HG02973 (cell line): ENCODE measurements around the gene RABGGTA.

Source experiments
- ATAC-seq: cut with Tn5 transposase; IDR thresholded peaks from one replicate; pipeline ENCODE4 v1.9.1; 2021; ENCODE audit warnings: moderate library complexity; ENCODE audit not compliant: unreplicated experiment

RABGGTA gene

GRCh38 chr14:24261969-24262327 is 9.4 kb downstream of the RABGGTA start:
- ATAC-seq, result no peak

GRCh38 chr14:24261256-24261968 is 10.0 kb downstream of the RABGGTA start:
- ATAC-seq, result no peak

DNA sequence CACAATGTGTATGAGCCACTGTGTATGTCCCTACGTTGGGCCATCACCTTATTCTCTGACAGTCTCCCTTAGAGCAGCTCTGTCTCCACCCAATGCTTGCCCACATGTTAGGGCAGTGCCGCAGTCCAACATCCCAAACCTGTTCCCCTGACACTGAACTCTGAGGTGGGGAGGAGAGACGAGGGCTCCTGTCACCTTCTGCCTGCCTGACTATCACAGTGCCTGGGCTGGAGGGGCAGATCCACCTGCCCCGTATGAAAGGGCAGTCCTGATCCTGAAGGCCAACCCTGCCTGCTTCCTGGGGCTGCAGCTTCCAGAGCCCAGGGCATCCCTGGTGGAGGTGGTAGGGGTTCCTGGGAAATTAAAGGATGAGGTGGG is 10.6 kb downstream of the RABGGTA start:
- ATAC-seq, result no peak

GRCh38 chr14:24260026-24260779 is 11.2 kb downstream of the RABGGTA start:
- no peak for ATAC-seq

- no peak for ATAC-seq
These were observed 11.9 kb downstream of the RABGGTA start for GRCh38 chr14:24259282-24260025.

GRCh38 chr14:24258548-24259265 is 12.7 kb downstream of the RABGGTA start:
- ATAC-seq, result no peak

- no peak for ATAC-seq
These were observed 13.3 kb downstream of the RABGGTA start for GRCh38 chr14:24258119-24258518.

GRCh38 chr14:24256960-24257359 is 14.4 kb downstream of the RABGGTA start:
- no peak for ATAC-seq

GRCh38 chr14:24255931-24256711 is 15.3 kb downstream of the RABGGTA start:
- no peak for ATAC-seq

DNA sequence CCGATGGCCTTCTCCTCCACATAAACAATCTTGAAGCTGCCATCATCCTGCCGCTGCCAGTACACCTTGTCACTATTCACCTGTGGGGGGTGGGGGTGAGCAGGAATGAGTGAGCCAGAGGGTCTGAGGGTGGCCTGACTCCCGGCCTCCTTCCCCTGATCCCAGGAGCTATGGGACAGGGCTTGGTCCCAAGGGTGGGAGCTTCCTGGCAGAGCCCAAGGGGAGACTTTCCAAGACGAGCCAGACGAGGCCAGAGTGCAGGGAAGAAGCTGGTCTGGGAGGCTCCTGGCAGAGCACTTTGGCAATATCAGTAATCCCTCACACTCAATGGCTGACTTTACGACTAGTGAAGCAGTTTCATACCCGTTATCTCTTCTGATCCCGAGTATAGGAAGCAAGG is 16.0 kb downstream of the RABGGTA start:
- ATAC-seq, result no peak

GRCh38 chr14:24254630-24255392 is 16.6 kb downstream of the RABGGTA start:
- no peak for ATAC-seq

DNA sequence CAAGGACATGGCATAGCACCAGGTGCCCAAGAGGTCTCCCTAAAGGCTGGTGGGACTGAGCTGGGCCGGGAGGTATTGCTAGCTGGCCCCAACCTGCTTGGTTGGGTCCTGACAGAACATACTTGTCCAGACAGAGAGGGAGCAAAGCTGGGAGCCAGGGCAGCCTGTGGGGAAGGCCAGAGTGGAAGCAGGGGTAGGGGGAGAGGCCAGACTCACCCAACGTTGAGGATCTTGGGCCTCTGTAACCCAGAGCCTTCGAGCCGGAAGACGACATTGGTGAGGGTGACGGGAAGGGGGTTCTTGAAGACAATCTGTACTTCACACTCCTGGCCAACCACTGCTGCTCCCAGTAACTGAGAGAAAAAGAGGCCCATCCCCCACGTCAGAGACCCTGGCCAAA is 17.5 kb downstream of the RABGGTA start:
- ATAC-seq, result no peak

- ATAC-seq, result no peak
These were observed 18.9 kb downstream of the RABGGTA start for GRCh38 chr14:24252289-24253124.

DNA sequence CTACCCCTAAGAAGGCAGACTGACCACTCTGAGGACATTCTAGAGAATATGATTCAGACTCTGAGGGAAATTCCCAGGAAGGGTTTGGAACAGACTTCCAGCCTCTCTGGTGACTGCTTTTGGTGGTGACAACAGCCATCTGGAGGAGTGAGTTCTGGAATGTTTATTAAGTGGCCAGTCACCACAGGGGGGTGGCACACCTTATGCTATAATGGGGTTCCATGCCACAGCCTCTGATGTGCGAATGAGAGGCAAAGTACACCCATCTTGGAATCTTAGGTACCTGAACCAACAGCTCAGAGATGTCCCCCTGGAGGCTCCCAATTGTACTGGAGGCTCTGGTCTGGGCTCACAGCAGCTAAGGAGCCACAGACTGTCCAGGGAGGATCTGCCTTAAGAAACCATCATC is 19.5 kb downstream of the RABGGTA start:
- no peak for ATAC-seq

DNA sequence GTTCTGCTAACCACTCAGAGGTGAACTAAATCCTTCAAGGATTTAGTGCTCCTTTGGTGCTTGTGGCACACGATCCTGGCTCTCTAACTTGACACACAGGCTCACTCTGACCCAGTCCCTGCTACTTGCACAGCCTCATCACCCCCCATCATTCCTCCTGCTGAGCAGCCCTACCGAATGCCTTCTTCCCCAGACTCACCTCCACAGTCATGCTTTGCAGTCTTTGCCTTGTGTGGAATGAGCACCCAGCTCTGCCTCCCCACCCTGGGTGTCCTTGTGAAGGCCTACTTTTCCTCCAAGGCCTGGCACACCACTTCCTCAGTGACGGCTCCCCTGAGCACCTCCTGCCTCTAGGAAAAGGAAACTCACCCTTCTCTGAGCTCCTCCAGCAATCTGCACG is 21.0 kb downstream of the RABGGTA start:
- no peak for ATAC-seq

DNA sequence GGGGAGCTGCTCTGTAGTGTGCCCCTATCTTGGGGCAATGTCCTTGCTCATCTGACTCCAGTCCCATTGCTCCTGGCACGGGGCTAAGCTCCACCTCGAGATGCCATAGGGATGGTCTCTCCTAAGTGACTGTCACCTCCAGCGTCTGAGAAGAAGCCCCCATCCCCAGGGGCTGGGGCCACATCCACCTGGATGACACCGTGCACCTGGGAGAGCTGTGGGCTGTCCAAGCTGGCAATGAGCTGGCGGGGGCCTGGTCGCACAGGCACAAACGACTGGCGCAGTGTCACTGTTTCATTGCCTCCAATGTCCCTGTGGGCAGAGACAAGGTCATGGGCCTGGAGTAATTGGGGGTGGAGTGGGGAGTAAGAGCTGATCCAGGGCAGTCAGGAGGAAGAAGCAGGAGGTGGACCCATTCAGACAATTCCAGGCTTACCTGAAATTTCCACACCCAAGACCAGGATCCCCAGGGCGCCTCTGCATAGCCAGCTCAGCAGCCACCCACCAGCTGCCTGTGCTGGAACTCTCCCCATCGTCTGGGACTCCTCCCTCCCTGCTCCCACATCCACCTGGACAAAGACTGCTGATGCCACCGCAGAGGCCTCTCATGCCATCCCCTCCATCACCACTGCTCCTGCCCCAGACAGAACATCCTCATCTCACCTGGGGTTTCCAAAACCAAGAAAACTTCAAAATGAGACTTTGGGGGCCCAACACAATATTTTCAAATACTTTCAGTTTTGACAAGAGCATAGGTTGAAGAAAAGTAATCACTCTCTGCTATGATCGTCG is 22.0 kb downstream of the RABGGTA start:
- ATAC-seq, result no peak

- no peak for ATAC-seq
These were observed 24.0 kb downstream of the RABGGTA start for GRCh38 chr14:24247422-24247821.

DNA sequence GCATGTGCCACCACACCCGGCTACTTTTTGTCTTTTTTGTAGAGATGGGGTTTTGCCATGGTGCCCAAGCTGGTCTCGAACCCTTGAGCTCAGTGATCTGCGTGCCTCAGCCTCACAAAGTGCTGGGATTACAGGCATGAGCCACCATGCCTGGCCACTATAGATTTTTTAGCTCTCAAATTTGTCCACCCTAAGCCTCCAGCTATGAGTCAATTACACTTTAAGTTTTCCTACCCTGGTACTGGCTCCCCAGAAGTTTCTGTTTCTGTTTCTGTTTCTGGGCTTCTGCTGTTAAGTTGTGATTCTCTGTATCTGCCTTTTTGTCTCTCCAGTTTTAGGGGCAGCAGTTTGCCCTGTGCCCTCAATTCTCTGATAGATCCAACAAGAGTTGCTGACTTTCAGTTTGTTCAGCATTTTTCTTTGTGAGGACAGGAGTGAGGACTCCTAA is 24.6 kb downstream of the RABGGTA start:
- ATAC-seq, result no peak
